HG02943 (cell line): ENCODE measurements around the gene KLF16.

Experiments used
- ATAC-seq: cut with Tn5 transposase; IDR thresholded peaks from one replicate; pipeline ENCODE4 v1.9.1; 2021; ENCODE audit warnings: mild to moderate bottlenecking, low read depth, moderate library complexity; ENCODE audit not compliant: unreplicated experiment

KLF16 gene

GRCh38 chr19:1826557-1827521, 36.5 kb downstream of the KLF16 start:
- ATAC-seq, result no peak

GRCh38 chr19:1825909-1826556, 37.3 kb downstream of the KLF16 start:
- ATAC-seq, result no peak

GRCh38 chr19:1824252-1824622, 39.1 kb downstream of the KLF16 start:
- no peak for ATAC-seq

- ATAC-seq, result no peak
Measured at GRCh38 chr19:1823539-1824251, 39.7 kb downstream of the KLF16 start.

- ATAC-seq, result no peak
Measured at GRCh38 chr19:1823020-1823419, 40.4 kb downstream of the KLF16 start.

GRCh38 chr19:1822210-1822609, 41.2 kb downstream of the KLF16 start:
- ATAC-seq, result no peak

- no peak for ATAC-seq
Measured at GRCh38 chr19:1819341-1820255, 43.8 kb downstream of the KLF16 start.

GRCh38 chr19:1818549-1819195, 44.7 kb downstream of the KLF16 start:
- no peak for ATAC-seq

GRCh38 chr19:1817553-1818179, 45.7 kb downstream of the KLF16 start:
- no peak for ATAC-seq

- ATAC-seq, result no peak
Measured at GRCh38 chr19:1816530-1817298, 46.7 kb downstream of the KLF16 start.

GRCh38 chr19:1815605-1816529, 47.5 kb downstream of the KLF16 start:
- no peak for ATAC-seq

- ATAC-seq, result no peak
Measured at GRCh38 chr19:1814833-1815604, 48.4 kb downstream of the KLF16 start.

GRCh38 chr19:1814391-1814790, 49.0 kb downstream of the KLF16 start:
- ATAC-seq, result no peak

- ATAC-seq, result no peak
Measured at GRCh38 chr19:1813192-1814182, 49.9 kb downstream of the KLF16 start.

GRCh38 chr19:1812426-1813191, 50.8 kb downstream of the KLF16 start:
- peak; percentile 77 for ATAC-seq
